Eye (tissue), 1 donor: Measurements from ENCODE around the gene CHST7.
"Not testable (repeated sequence)": the region's sequence is repeated elsewhere in the genome, so short reads cannot be mapped to it uniquely, and the experiment has no call there.

Experiments
- DNase-seq: peaks from one replicate; pipeline ENCODE4 v3.0.0-alpha.2; 2015

The CHST7 gene

GRCh38 chrX:46573331-46573891 is at the start of gene CHST7:
Gene CHST7 (plus strand): TSS chrX:46573765. CDS start chrX:46573932, 167 bp downstream.
- DNase-seq: peak; percentile 77

- DNase-seq: not testable (repeated sequence)
These were observed 44.9 kb upstream of the CHST7 start for GRCh38 chrX:46528640-46529039.

- not testable (repeated sequence) for DNase-seq
These were observed 43.7 kb upstream of the CHST7 start for GRCh38 chrX:46529740-46530403.

- not testable (repeated sequence) for DNase-seq
These were observed 43.1 kb upstream of the CHST7 start for GRCh38 chrX:46530404-46530908.

GRCh38 chrX:46531442-46531841 is 42.1 kb upstream of the CHST7 start:
- no peak for DNase-seq

- DNase-seq: no peak
These were observed 30.1 kb upstream of the CHST7 start for GRCh38 chrX:46543441-46543840.

GRCh38 chrX:46544527-46544926 is 29.0 kb upstream of the CHST7 start:
- DNase-seq: not testable (repeated sequence)

GRCh38 chrX:46545111-46546005 is 28.2 kb upstream of the CHST7 start, which contains the start of gene ZNF674:
Gene ZNF674 (minus strand): TSS chrX:46545421. CDS start chrX:46542087, 3,334 bp downstream.
- peak; percentile 96 for DNase-seq

GRCh38 chrX:46547857-46548256 is 25.7 kb upstream of the CHST7 start:
- DNase-seq: no peak

GRCh38 chrX:46549914-46550313 is 23.7 kb upstream of the CHST7 start:
- no peak for DNase-seq

GRCh38 chrX:46551494-46552128 is 22.0 kb upstream of the CHST7 start:
- DNase-seq: no peak

GRCh38 chrX:46553935-46554334 is 19.6 kb upstream of the CHST7 start:
- DNase-seq: no peak

- peak; percentile 19 for DNase-seq
These were observed 18.6 kb upstream of the CHST7 start for GRCh38 chrX:46554942-46555341.

GRCh38 chrX:46559062-46559461 is 14.5 kb upstream of the CHST7 start:
- no peak for DNase-seq

- no peak for DNase-seq
These were observed 11.5 kb upstream of the CHST7 start for GRCh38 chrX:46561824-46562657.

- DNase-seq: no peak
These were observed 6.2 kb upstream of the CHST7 start for GRCh38 chrX:46567388-46567787.

GRCh38 chrX:46569621-46570020 is 3.9 kb upstream of the CHST7 start:
- DNase-seq: no peak

- DNase-seq: no peak
These were observed 1.9 kb upstream of the CHST7 start for GRCh38 chrX:46571423-46572339.

- DNase-seq: no peak
These were observed 1.1 kb upstream of the CHST7 start for GRCh38 chrX:46572340-46572936.
